ENCODE measurements around the gene ZNF556.
A peak's percentile ranks its signal among the peaks of the same experiment; 100 is the strongest.
"Not testable (repeated sequence)": the region's sequence is repeated elsewhere in the genome, so short reads cannot be mapped to it uniquely, and the experiment has no call there.

Gene ZNF556

DNA sequence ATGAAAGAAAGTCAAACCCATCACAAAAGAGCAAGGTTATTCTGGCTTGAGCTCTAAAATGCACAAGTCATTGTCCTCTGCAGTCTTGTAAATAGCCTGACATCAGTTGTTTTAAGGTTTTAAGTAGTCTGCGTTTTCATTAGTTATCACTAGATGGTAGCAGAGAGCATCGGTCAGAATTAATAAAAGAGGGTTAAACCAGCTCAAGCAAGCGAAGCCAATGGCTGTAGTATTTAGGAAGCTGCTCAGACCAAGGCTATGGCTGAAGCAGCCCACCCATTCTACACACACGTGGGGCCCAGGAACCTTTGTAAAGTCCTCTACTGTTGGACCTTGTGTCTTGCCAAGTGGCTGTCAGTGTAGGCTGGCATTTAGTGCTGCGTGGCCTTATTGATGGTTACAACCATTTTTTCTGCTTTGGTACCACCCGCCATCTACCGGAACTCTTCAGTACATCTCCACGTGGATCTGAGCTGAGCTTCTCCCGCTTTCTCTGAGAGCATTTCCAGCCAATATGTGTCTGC, 20.3 kb downstream of the ZNF556 start:
- Histone ChIP-seq H2AK5ac (ENCODE audit: low read length) (no peak overlapping the region), H3K79me2 (ENCODE audit: control insufficient read depth, insufficient read depth, low read length) (no peaks in the 10 kb centered on the region), H3K9ac (ENCODE audit: low read length) (no peak overlapping the region), H3K27me3 (ENCODE audit: insufficient read depth, low read length, poor library complexity) (no peaks in the 10 kb centered on the region), H3K4me3 (ENCODE audit: low read length) (no peak overlapping the region), H3K36me3 (ENCODE audit: control insufficient read depth, insufficient read depth, low read length) (no peaks in the 10 kb centered on the region), H3K27ac (ENCODE audit: low read depth, low read length) (no peak overlapping the region), H3K4me1 (ENCODE audit: control insufficient read depth, low read depth, low read length) (no peaks in the 10 kb centered on the region), H3K4ac (ENCODE audit: low read depth, low read length) (no peak overlapping the region), H4K5ac (ENCODE audit: low read length) (no peak overlapping the region), H2BK15ac (replicated peaks; ENCODE audit: low read depth) (no peak overlapping the region), H3K79me1 (ENCODE audit: low read length) (no peaks in the 10 kb centered on the region), H3K23ac (ENCODE audit: low read length) (no peak overlapping the region), H2BK120ac (ENCODE audit: low read depth, low read length) (no peak overlapping the region), H2BK5ac (ENCODE audit: low read length) (no peak overlapping the region), H3K4me2 (ENCODE audit: low read length) (no peak overlapping the region), H3K18ac (ENCODE audit: low read length) (no peak overlapping the region), H4K8ac (ENCODE audit: low read depth, low read length) (no peak overlapping the region), H3K56ac (ENCODE audit: low read length) (no peak overlapping the region)
- WGBS (ENCODE audit: extremely low coverage, insufficient coverage, low lambda C conversion rate) = no CpG with 5 or more reads among the region's 9 CpGs
- DNase-seq = peak; percentile 81

DNA sequence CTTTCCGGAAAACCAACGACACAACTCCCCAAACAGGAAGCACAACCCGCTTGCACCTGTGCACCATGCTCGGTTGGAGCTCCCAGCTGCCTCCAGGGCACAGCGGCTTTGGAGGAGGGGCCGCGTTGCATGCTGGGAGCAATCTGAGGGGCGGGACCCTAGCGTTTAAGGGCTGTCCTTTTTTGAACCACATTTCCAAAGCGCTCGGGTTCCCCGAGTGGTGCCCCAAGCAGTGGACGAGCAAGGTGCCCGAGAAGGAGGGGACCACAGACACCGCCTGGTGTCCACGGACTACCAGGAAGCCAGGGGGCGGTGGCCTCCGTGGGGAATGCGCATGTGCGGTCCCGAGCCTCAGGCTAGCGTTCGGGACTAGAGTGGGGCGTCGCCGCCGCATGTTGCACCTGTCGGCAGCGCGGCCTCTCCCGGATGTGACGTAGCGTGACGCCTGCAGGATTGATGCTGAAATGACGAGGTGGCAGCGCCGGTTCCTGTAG, 21.6 kb downstream of the ZNF556 start:
- H3K9ac ChIP-seq (ENCODE audit: low read length) = no peak overlapping the region
- no peak overlapping the region for H2BK120ac ChIP-seq (ENCODE audit: low read depth, low read length)
- no peaks in the 10 kb centered on the region for H3K79me1 ChIP-seq (ENCODE audit: low read length)
- H3K4me1 ChIP-seq (ENCODE audit: control insufficient read depth, low read depth, low read length) = no peaks in the 10 kb centered on the region
- H3K23ac ChIP-seq (ENCODE audit: low read length) = no peak overlapping the region
- H3K4me3 ChIP-seq (ENCODE audit: low read length) = no peak overlapping the region
- H3K56ac ChIP-seq (ENCODE audit: low read length) = no peak overlapping the region
- H3K4ac ChIP-seq (ENCODE audit: low read depth, low read length) = no peak overlapping the region
- no peak overlapping the region for H2AK5ac ChIP-seq (ENCODE audit: low read length)
- H3K18ac ChIP-seq (ENCODE audit: low read length) = no peak overlapping the region
- H3K27ac ChIP-seq (ENCODE audit: low read depth, low read length) = no peak overlapping the region
- no peak overlapping the region for H2BK15ac ChIP-seq (replicated peaks; ENCODE audit: low read depth)
- no peaks in the 10 kb centered on the region for H3K27me3 ChIP-seq (ENCODE audit: insufficient read depth, low read length, poor library complexity)
- H3K36me3 ChIP-seq (ENCODE audit: control insufficient read depth, insufficient read depth, low read length) = no peaks in the 10 kb centered on the region
- H3K79me2 ChIP-seq (ENCODE audit: control insufficient read depth, insufficient read depth, low read length) = no peaks in the 10 kb centered on the region
- no peak overlapping the region for H4K8ac ChIP-seq (ENCODE audit: low read depth, low read length)
- no peak overlapping the region for H4K5ac ChIP-seq (ENCODE audit: low read length)
- no peak overlapping the region for H2BK5ac ChIP-seq (ENCODE audit: low read length)
- DNase-seq = no peak
- no CpG with 5 or more reads among the region's 37 CpGs for WGBS (ENCODE audit: extremely low coverage, insufficient coverage, low lambda C conversion rate)
- H3K4me2 ChIP-seq (ENCODE audit: low read length) = no peak overlapping the region

DNA sequence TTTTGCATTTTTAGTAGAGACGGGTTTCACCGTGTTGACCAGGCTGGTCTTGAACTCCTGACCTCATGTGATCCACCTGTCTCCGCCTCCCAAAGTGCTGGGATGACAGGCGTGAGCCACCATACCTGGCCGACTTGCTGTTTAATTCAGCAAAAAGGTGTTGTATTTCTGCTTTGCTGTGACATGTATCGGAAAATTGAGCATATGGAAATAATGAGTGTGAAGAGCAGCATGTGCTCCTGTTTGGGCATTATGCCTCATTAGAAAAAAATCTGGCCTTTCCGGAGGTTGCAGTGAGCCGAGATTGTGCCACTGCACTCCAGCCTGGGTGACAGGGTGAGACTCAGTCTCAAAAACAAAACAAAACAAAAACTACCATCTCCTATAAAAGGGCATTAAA, 23.4 kb downstream of the ZNF556 start:
- H3K79me1 ChIP-seq (ENCODE audit: low read length); H3K18ac ChIP-seq (ENCODE audit: low read length); H2BK5ac ChIP-seq (ENCODE audit: low read length); H3K27me3 ChIP-seq (ENCODE audit: insufficient read depth, low read length, poor library complexity); H2BK15ac ChIP-seq (replicated peaks; ENCODE audit: low read depth); H3K4me2 ChIP-seq (ENCODE audit: low read length); H3K9ac ChIP-seq (ENCODE audit: low read length); H3K4me1 ChIP-seq (ENCODE audit: control insufficient read depth, low read depth, low read length); H3K27ac ChIP-seq (ENCODE audit: low read depth, low read length); H3K79me2 ChIP-seq (ENCODE audit: control insufficient read depth, insufficient read depth, low read length); H3K4ac ChIP-seq (ENCODE audit: low read depth, low read length); H4K8ac ChIP-seq (ENCODE audit: low read depth, low read length); H2BK120ac ChIP-seq (ENCODE audit: low read depth, low read length); H4K5ac ChIP-seq (ENCODE audit: low read length); H3K36me3 ChIP-seq (ENCODE audit: control insufficient read depth, insufficient read depth, low read length); H3K4me3 ChIP-seq (ENCODE audit: low read length); DNase-seq; H3K23ac ChIP-seq (ENCODE audit: low read length); H2AK5ac ChIP-seq (ENCODE audit: low read length); H3K56ac ChIP-seq (ENCODE audit: low read length): not testable (repeated sequence)
- no CpG with 5 or more reads among the region's 8 CpGs for WGBS (ENCODE audit: extremely low coverage, insufficient coverage, low lambda C conversion rate)

DNA sequence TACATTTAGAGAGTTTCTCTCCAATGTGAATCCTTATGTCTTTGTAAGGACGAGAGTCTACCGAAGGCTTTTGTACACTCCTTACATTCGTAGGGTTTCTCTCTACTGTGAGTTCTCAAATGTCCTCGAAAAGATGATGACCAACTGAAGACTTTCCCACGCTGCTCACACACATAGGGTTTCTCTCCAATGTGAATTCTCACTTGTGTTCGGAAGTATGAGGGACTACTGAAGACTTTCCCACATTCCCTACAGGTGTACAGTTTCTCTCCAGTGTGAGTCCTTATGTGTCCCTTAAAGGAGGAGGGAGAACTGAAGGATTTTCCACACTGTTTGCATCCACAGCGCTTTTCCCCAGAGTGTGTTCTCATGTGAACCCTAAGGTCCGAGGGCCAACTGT, 29.6 kb downstream of the ZNF556 start:
- Histone ChIP-seq H2BK5ac (ENCODE audit: low read length) (no peak overlapping the region), H3K4me3 (ENCODE audit: low read length) (no peak overlapping the region), H4K5ac (ENCODE audit: low read length) (no peak overlapping the region), H2BK120ac (ENCODE audit: low read depth, low read length) (no peak overlapping the region), H3K27me3 (ENCODE audit: insufficient read depth, low read length, poor library complexity) (no peaks in the 10 kb centered on the region), H3K36me3 (ENCODE audit: control insufficient read depth, insufficient read depth, low read length) (no peaks in the 10 kb centered on the region), H3K56ac (ENCODE audit: low read length) (no peak overlapping the region), H3K18ac (ENCODE audit: low read length) (no peak overlapping the region), H3K79me2 (ENCODE audit: control insufficient read depth, insufficient read depth, low read length) (no peaks in the 10 kb centered on the region), H3K27ac (ENCODE audit: low read depth, low read length) (no peak overlapping the region), H4K8ac (ENCODE audit: low read depth, low read length) (no peak overlapping the region), H3K23ac (ENCODE audit: low read length) (no peak overlapping the region), H3K9ac (ENCODE audit: low read length) (no peak overlapping the region), H2BK15ac (replicated peaks; ENCODE audit: low read depth) (no peak overlapping the region), H3K4me1 (ENCODE audit: control insufficient read depth, low read depth, low read length) (no peaks in the 10 kb centered on the region), H3K4ac (ENCODE audit: low read depth, low read length) (no peak overlapping the region), H3K79me1 (ENCODE audit: low read length) (no peaks in the 10 kb centered on the region), H2AK5ac (ENCODE audit: low read length) (no peak overlapping the region), H3K4me2 (ENCODE audit: low read length) (no peak overlapping the region)
- no peak for DNase-seq
- whole genome bisulfite sequencing (ENCODE audit: extremely low coverage, insufficient coverage, low lambda C conversion rate) = no CpG with 5 or more reads among the region's 8 CpGs

DNA sequence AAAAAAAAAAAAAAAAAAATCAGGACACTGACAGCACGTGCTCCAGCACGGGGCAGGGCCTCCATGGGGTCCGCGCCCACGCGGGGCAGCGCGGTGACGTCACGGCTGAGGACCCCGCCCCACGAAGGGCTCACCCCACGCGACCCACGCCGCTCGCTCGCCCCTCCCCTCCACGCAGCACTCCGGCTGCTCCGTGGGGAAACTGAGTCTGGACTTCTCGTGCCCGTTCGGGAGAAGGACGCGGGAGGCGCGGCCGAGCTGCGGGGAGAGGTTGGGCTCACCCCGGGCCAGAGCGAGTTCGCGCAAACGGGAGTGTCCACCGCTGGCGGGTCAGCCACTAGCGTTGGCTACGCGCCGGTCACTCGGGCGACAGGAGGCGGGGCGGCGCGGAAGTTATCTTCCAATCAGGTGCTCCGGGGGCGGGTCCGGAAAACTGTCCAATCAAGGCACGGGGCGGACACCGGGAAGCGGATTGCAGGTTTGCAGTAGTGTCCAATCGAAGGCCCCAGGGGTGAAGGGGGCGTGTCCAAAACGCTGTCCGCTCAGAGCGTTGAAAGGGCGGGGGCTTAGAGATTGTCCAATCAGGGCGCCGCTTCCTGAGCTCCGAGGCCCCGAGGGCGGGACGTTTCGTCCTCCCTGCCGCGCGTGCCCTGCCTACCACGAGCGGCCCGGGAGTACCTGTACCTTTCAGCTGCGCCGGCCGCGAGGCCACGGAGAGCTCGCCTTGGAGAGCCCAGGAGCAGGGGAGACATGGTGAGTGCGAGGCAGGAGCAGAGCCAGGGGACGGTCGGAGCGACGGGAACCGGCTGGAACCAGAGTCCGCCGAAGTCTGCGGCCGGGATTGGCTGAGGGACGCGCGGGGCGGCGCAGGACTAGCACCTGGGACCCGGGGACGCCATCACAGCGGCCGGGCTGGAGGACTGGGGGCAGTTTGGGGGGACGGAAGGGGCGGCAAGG, 33.4 kb downstream of the ZNF556 start, which contains the start of gene ZNF57:
ZNF57 (plus strand) TSS at position 633 of the 957 bp plus-strand sequence; CDS start at position 751, 118 bp downstream.
- no peak within 1 kb of the TSS for H2BK5ac ChIP-seq (ENCODE audit: low read length)
- no peak within 1 kb of the TSS for H3K4ac ChIP-seq (ENCODE audit: low read depth, low read length)
- no peak within 1 kb of the TSS for H2BK120ac ChIP-seq (ENCODE audit: low read depth, low read length)
- DNase-seq = peak; percentile 99
- peak within 1 kb of the TSS; percentile 84 for H3K4me2 ChIP-seq (ENCODE audit: low read length)
- peak within 1 kb of the TSS; percentile 85 for H3K4me3 ChIP-seq (ENCODE audit: low read length)
- no CpG with 5 or more reads among the region's 100 CpGs for WGBS (ENCODE audit: extremely low coverage, insufficient coverage, low lambda C conversion rate)
- H3K79me1 ChIP-seq (ENCODE audit: low read length) = peaks cover 8% of the 10 kb centered on the region
- H3K27me3 ChIP-seq (ENCODE audit: insufficient read depth, low read length, poor library complexity) = no peaks in the 10 kb centered on the region
- no peak within 1 kb of the TSS for H3K27ac ChIP-seq (ENCODE audit: low read depth, low read length)
- H3K18ac ChIP-seq (ENCODE audit: low read length) = no peak within 1 kb of the TSS
- no peak within 1 kb of the TSS for H3K23ac ChIP-seq (ENCODE audit: low read length)
- peak within 1 kb of the TSS; percentile 83 for H3K9ac ChIP-seq (ENCODE audit: low read length)
- H3K56ac ChIP-seq (ENCODE audit: low read length) = peak within 1 kb of the TSS; percentile 92
- H4K8ac ChIP-seq (ENCODE audit: low read depth, low read length) = no peak within 1 kb of the TSS
- peaks cover 5% of the 10 kb centered on the region for H3K79me2 ChIP-seq (ENCODE audit: control insufficient read depth, insufficient read depth, low read length)
- no peak within 1 kb of the TSS for H2AK5ac ChIP-seq (ENCODE audit: low read length)
- no peaks in the 10 kb centered on the region for H3K4me1 ChIP-seq (ENCODE audit: control insufficient read depth, low read depth, low read length)
- H3K36me3 ChIP-seq (ENCODE audit: control insufficient read depth, insufficient read depth, low read length) = no peaks in the 10 kb centered on the region
- no peak within 1 kb of the TSS for H4K5ac ChIP-seq (ENCODE audit: low read length)
- H2BK15ac ChIP-seq (replicated peaks; ENCODE audit: low read depth) = no peak within 1 kb of the TSS

Measured in mesendoderm (in vitro differentiated cells).